Measurements from ENCODE around the gene CTAGE9. TPM values are rescaled to one million over a fixed set of nuclear protein-coding genes. Genes with fewer than 3 reads are reported as not detected.

Gene CTAGE9
- total RNA-seq, 1 experiment from 2014 or later: not detected

DNA sequence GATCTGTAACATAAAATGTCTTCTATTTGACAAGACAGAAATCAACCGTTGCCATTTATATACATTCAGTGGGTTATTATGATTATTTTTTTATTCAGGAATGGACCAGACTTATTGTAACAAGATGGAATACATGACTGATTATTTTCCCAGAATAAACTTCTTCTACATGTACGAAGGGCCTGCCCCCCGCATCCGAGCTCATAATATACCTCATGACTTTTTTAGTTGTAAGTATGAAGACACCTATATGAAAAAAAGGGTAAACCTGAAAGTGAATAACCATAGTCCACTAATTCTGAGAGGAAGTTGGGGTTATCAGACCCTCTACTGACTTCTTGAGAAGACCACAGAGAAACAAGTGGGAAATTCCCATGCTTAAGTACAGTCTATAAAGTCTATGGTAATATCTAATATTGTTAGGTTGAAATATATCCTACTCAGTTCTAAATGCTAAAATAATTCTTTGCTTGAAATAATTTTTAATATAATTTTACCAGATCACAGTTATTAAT, 25.5 kb downstream of the CTAGE9 start:
- no peaks in the 10 kb centered on the region for H4K20me1 ChIP-seq (ENCODE audit: control insufficient read depth, insufficient read depth, insufficient read length)
- Mint-ChIP-seq H3K27me3 (ENCODE audit: low read depth) (peaks cover 2% of the 10 kb centered on the region; the same call in 1 of the 2 replicates), H3K4me3 (no peak overlapping the region), H3K9me3 (no peaks in the 10 kb centered on the region), H3K4me1 (peaks cover 7% of the 10 kb centered on the region in 2 experiments), H3K27ac (no peak overlapping the region), H3K36me3 (ENCODE audit: insufficient read depth in 1 of 3, low read depth in 3 of 3) (no peaks in the 10 kb centered on the region)
- no peak overlapping the region for H3K9ac ChIP-seq (ENCODE audit: extremely low read depth, insufficient read length, low read length)
- no peak overlapping the region for H3K56ac ChIP-seq (ENCODE audit: insufficient read length, low read depth, low read length)
- no peak overlapping the region for H3K18ac ChIP-seq (ENCODE audit: insufficient read length, low read depth, low read length)
- H4K5ac ChIP-seq (ENCODE audit: insufficient read length, low read depth, low read length): no peak overlapping the region
- no peaks in the 10 kb centered on the region for H3K79me2 ChIP-seq (ENCODE audit: insufficient read depth, low read length)
- H4K8ac ChIP-seq (replicated peaks; ENCODE audit: insufficient read length, low read depth, low read length): no peak overlapping the region
- no peak overlapping the region for H3K14ac ChIP-seq (ENCODE audit: insufficient read depth, low read length)
- H3K23ac ChIP-seq (ENCODE audit: insufficient read length, low read depth, low read length): no peak overlapping the region
- H3K23me2 ChIP-seq (ENCODE audit: insufficient read length, low read depth, low read length, poor library complexity, severe bottlenecking): no peaks in the 10 kb centered on the region
- no peak overlapping the region for H3T11ph ChIP-seq (ENCODE audit: low read length)
- no peaks in the 10 kb centered on the region; the same call in 1 of the 2 replicates for H3K4me1 ChIP-seq (ENCODE audit: insufficient read depth, low read length)
- H2BK20ac ChIP-seq (ENCODE audit: low read depth, low read length, poor library complexity, severe bottlenecking): no peak overlapping the region
- no peak overlapping the region for H2BK5ac ChIP-seq (ENCODE audit: insufficient read length, low read length)
- DNase-seq: no peak
- H3K4me2 ChIP-seq (ENCODE audit: insufficient read depth, insufficient read length, low read length): no peak overlapping the region
- H3K27me3 ChIP-seq (ENCODE audit: insufficient read depth, low read length): no peaks in the 10 kb centered on the region
- no peak overlapping the region for H3K27ac ChIP-seq (ENCODE audit: insufficient read length, low read depth, low read length)
- no peak overlapping the region for H2AFZ ChIP-seq (ENCODE audit: low read length)
- no peak overlapping the region for H2AK5ac ChIP-seq (ENCODE audit: insufficient read length, low read length)
- no peaks in the 10 kb centered on the region for H3K9me3 ChIP-seq (ENCODE audit: control insufficient read depth, low read depth, low read length)
- H3K4ac ChIP-seq (ENCODE audit: low read depth, low read length): no peak overlapping the region
- no peak overlapping the region for H2BK120ac ChIP-seq (ENCODE audit: low read depth, low read length, poor library complexity, severe bottlenecking)
- no peak overlapping the region for H2BK12ac ChIP-seq (ENCODE audit: insufficient read length, low read depth, low read length)
- no peaks in the 10 kb centered on the region for H3K79me1 ChIP-seq (ENCODE audit: insufficient read depth, low read depth, low read length, poor library complexity, severe bottlenecking)
- WGBS (ENCODE audit: extremely low coverage, insufficient read length, low lambda C conversion rate): no CpG with 5 or more reads among the region's 4 CpGs
- TF ChIP-seq, protein P1, sequence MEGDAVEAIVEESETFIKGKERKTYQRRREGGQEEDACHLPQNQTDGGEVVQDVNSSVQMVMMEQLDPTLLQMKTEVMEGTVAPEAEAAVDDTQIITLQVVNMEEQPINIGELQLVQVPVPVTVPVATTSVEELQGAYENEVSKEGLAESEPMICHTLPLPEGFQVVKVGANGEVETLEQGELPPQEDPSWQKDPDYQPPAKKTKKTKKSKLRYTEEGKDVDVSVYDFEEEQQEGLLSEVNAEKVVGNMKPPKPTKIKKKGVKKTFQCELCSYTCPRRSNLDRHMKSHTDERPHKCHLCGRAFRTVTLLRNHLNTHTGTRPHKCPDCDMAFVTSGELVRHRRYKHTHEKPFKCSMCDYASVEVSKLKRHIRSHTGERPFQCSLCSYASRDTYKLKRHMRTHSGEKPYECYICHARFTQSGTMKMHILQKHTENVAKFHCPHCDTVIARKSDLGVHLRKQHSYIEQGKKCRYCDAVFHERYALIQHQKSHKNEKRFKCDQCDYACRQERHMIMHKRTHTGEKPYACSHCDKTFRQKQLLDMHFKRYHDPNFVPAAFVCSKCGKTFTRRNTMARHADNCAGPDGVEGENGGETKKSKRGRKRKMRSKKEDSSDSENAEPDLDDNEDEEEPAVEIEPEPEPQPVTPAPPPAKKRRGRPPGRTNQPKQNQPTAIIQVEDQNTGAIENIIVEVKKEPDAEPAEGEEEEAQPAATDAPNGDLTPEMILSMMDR (conservative IDR thresholded peaks at IDR 0.05): no peak
- no peak overlapping the region for H2BK15ac ChIP-seq (ENCODE audit: low read depth, low read length)
- no peak overlapping the region for H4K91ac ChIP-seq (ENCODE audit: insufficient read length, low read depth, low read length)
